Adipose tissue (tissue), 3 donors: ENCODE data around the gene HOXC13. TPM values are rescaled to one million over a fixed set of nuclear protein-coding genes. Genes with fewer than 3 reads are reported as not detected.

Experiments
- H3K27ac ChIP-seq: one replicate; pipeline ENCODE4 v1.5.1; 2013; ENCODE audit warnings: low read depth, low read length
- WGBS, 3 donors: extraction: QIAGEN DNeasy Blood & Tissue Kit; methylation state at CpG; one replicate each; pipeline ENCODE4 v1.1.7; 2013; 5-methylcytosine and 5-hydroxymethylcytosine counted together
- polyA plus RNA-seq, 3 donors: library from polyadenylated mRNA; stranded (reverse); fragments of 200-250 nt; gene quantifications; one replicate each; pipeline ENCODE4 v1.2.3, GENCODE V29; 2013
- donor health status: healthy with polysubstance abuse.
- donor health status: Bipolar disorder and iron deficiency.
- donor health status: healthy.

HOXC13 gene
- under 1 TPM in 2 of 3 donors, not detected in 1; 0.03 to 0.45 TPM for polyA plus RNA-seq

- no peak within 1 kb of the TSS for H3K27ac ChIP-seq
- WGBS, 3 donors: 3 to 5% (median 4%) methylated on average over 44 to 56 of the region's 56 CpGs
These were observed at the start of gene HOXC13 for GRCh38 chr12:53938326-53939140. HOXC13 (plus strand) TSS chr12:53938831; CDS start chr12:53938907, 76 bp downstream.

- WGBS, 3 donors: 85 to 90% (median 86%) methylated on average over 3 of the region's 3 CpGs
- H3K27ac ChIP-seq: no peak overlapping the region
These were observed 48.5 kb upstream of the HOXC13 start for GRCh38 chr12:53890081-53890480.

GRCh38 chr12:53892762-53893395 is 45.8 kb upstream of the HOXC13 start:
- H3K27ac ChIP-seq: no peak overlapping the region
- WGBS, 3 donors: 46 to 74% (median 62%) methylated on average over 3 of the region's 3 CpGs

GRCh38 chr12:53899230-53899629 is 39.4 kb upstream of the HOXC13 start:
- WGBS, 3 donors: 45 to 77% (median 53%) methylated on average over 1 of the region's 1 CpG

GRCh38 chr12:53907103-53907502 is 31.5 kb upstream of the HOXC13 start:
- 59 to 71% (median 66%) methylated on average over 3 of the region's 3 CpGs for WGBS, 3 donors
- H3K27ac ChIP-seq: no peak overlapping the region

More at GRCh38 chr12:53899230-53899629, 39.4 kb upstream of the HOXC13 start:
- H3K27ac ChIP-seq: no peak overlapping the region

GRCh38 chr12:53916788-53917655 is 21.6 kb upstream of the HOXC13 start:
- H3K27ac ChIP-seq: no peak overlapping the region
- 73 to 80% (median 77%) methylated on average over 5 of the region's 5 CpGs for WGBS, 3 donors

- H3K27ac ChIP-seq: no peak overlapping the region
- WGBS, 3 donors: 21 to 43% (median 35%) methylated on average over 2 of the region's 2 CpGs
These were observed 13.9 kb upstream of the HOXC13 start for GRCh38 chr12:53924521-53925405.

- 3 to 8% (median 5%) methylated on average over 44 to 45 of the region's 45 CpGs for WGBS, 3 donors
- no peak overlapping the region for H3K27ac ChIP-seq
These were observed 11.2 kb upstream of the HOXC13 start for GRCh38 chr12:53927220-53928029.

GRCh38 chr12:53928054-53928835 is 10.4 kb upstream of the HOXC13 start:
- no peak overlapping the region for H3K27ac ChIP-seq
- WGBS, 3 donors: 7% methylated on average over 31 of the region's 31 CpGs

- H3K27ac ChIP-seq: no peak overlapping the region
- 17 to 19% (median 18%) methylated on average over 4 of the region's 4 CpGs for WGBS, 3 donors
These were observed 9.1 kb upstream of the HOXC13 start for GRCh38 chr12:53929527-53929926.

GRCh38 chr12:53930591-53931255 is 7.9 kb upstream of the HOXC13 start:
- H3K27ac ChIP-seq: no peak overlapping the region
- 6 to 8% (median 7%) methylated on average over 30 of the region's 30 CpGs for WGBS, 3 donors

- H3K27ac ChIP-seq: no peak overlapping the region
- whole genome bisulfite sequencing, 3 donors: 28 to 43% (median 35%) methylated on average over 4 of the region's 4 CpGs
These were observed 6.6 kb upstream of the HOXC13 start for GRCh38 chr12:53931844-53932581.

GRCh38 chr12:53932915-53933314 is 5.7 kb upstream of the HOXC13 start:
- WGBS, 3 donors: 38 to 51% (median 42%) methylated on average over 4 of the region's 4 CpGs
- H3K27ac ChIP-seq: no peak overlapping the region

- no peak overlapping the region for H3K27ac ChIP-seq
- 4 to 7% (median 7%) methylated on average over 49 of the region's 49 CpGs for WGBS, 3 donors
These were observed 3.0 kb upstream of the HOXC13 start for GRCh38 chr12:53935383-53936341.
